ENCODE results near the gene RAB3IP.
"Not testable (repeated sequence)": the region's sequence is repeated elsewhere in the genome, so short reads cannot be mapped to it uniquely, and the experiment has no call there.

The RAB3IP gene

DNA sequence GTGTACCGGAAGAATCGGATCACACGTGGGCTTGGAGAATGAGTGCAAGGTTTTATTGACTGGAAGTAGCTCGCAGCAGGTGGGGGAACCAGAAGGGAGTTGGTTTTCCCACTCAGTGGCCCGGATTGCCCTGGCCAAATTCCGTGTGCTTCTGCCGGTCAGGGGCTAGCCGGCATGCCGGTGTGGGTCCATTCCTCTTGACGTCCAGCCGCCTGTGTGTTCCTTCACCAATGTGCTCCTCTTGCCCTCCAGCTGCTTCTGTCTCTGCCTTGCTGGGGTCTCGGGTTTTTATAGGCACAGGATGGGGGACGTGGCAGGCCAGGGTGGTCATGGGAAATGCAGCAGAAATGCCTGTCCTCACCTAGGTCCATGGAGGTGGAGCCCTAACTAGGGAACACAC is 97.4 kb downstream of the RAB3IP start:
- no peak for DNase-seq (ENCODE audit: low read depth)

DNA sequence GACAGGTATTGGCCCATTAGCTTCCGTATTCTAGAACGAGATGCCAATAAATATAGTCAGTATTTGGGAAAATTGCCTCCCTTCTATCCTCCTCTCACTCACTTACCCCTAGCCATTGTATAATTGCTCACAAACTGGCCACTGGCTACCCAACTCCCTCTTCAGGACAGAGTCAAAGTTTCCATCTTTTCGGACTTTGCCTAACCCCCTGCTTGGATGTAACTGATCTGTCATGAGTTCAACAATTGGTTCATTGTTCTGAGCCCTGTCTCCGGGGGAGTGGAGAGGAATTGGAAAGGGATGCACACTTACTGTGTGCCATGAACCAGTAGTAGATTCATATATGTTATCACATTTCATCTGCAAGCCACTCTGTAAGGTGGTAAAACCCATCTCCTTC is 98.5 kb downstream of the RAB3IP start:
- DNase-seq (ENCODE audit: low read depth), result no peak

DNA sequence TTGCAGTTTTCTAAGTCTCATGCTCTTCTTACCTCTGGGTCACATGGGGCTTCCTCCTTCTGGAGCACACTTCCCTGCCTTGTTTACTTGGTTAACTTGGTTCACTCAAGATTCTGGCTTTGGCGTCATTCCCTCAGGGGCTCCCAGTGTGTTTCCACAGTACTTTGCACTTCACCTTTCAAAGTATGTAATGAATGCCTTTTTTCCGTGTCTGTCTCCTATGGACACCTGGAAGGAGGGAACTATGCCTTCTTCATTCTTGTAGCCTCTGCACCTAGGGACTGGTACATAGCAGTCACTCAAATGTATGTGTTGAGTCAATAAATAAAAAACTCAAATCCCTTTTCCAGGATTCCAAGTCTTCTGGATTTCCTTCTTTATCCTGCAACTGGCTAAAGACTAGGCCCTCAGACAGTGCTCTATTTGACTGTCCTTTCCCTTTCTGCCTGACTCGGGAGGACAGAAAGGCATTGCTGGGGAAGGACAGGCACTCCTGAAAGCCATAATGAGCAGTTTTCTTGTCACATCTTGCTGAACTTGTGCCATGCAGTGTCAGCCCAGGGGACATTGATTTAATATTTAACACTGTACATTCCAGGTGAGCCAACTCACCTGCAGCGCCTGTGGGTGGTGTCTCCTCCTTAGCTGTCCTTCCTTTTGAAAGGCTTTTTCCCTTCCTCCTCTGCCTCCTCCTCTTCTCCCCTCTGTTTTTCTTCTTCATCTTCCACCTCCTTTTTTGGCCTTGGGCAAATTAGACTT is 99.2 kb downstream of the RAB3IP start:
- DNase-seq (ENCODE audit: low read depth), result no peak

DNA sequence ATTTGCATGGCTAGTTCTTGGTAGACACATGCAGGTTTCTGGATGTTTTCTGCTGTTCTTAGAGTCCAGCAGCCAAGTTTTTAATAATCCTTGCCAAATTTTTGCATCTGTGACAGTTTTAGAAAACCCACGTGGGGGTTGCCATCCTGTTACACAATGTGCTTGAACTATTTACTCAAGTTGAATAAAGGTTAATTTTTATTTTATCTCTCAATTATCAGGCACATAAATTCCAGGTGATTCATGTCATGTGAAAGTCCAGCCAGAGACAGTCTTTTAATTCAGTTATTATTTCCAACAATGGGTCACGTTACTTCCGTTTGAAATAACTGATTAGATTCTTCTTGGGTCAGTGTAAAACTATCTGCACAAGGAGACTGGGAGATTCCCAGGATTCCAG is 102.1 kb downstream of the RAB3IP start:
- DNase-seq (ENCODE audit: low read depth), result no peak

DNA sequence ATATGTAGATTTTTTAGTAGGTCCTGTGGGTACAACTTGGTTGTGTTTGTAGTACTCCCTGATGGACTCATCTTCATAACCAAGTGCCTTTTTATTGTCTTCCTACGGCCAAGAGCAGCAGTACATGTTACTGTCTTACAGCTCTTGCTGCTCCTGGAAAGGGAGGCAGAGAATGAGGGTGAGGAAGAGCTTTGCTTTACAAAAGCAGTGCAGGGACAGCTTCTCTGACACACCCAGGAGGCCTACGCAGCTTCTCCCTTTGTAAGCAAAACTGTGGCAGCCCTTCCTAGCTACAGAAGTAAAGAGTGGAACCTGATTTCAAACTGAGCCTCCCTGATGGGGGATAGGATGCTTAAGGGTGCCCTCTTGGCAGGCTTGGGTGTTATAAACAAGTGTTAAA is 104.9 kb downstream of the RAB3IP start:
- no peak for DNase-seq (ENCODE audit: low read depth)

DNA sequence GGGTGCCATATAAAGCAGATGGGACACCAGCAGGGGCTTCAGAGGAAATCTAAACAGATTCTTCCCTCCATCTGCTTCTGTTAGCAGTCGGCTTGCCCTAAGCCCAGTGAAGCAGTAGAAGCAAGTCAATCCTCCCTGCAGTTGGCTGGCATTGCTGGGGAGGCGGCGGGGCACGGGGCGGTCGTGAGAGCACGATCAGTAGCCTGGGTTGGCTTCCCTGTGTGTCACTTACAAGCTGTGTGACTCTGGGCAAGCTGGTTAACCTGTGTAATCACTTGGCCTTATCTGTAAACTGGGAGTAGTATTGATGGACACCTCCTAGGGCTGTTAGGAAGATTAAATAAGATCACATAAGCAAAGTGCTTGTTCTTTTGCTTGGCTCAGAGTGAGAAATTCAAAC is 105.8 kb downstream of the RAB3IP start:
- DNase-seq (ENCODE audit: low read depth), result no peak

DNA sequence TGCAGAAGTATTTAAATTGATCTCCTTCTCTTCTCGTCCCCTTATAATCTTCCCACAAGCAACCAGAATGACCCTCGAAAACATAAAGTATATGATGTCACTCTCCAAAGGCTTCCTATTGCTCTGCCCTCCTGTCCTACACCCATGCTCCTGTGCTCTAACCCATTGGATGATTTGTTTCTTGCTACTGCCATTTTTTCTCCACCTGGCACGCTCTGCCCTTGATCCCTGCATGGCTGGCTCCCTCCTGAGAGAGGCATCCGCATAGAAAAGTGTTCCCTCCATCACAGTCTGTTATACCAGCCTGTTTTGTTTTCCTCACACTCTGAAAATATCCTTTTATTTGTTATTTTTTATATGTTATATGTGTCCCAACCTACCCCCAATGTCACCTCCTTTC is 106.2 kb downstream of the RAB3IP start:
- DNase-seq (ENCODE audit: low read depth), result no peak

DNA sequence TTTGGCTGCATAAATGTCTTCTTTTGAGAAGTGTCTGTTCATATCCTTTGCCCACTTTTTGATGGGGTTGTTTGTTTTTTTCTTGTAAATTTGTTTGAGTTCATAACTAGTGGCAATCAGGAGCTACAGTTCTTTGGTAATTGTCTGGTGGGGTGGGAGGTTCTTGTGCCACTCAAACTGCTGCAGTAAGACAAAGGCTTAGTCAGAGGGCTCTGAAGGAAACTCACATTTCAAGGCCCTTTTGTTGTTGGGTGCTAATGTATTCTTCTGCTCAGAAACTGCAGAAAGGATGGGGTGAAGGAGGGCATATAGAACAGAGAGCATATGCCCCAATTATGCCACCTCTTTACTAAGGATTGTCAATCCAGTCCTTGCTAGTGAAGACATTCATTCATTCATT is 108.3 kb downstream of the RAB3IP start:
- no peak for DNase-seq (ENCODE audit: low read depth)

DNA sequence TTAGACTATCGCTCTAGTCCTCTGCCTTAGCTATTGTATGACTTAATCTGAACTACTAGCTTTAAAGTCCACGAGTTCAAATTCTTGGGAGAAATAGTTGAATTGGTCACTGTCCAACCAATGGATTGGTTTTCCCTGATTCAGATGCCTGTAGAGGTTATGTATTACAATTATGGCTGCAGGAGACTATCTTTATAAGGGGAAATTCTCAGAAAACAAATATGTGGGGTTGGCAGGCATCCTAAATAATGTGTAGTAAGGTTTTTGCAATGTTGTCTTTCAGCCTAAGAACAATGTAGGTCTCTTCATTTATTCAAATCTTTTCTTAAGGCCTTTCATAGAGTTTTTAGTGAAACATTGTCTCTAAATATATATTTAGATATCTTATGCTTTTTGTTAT is 113.3 kb downstream of the RAB3IP start:
- DNase-seq (ENCODE audit: low read depth), result no peak

DNA sequence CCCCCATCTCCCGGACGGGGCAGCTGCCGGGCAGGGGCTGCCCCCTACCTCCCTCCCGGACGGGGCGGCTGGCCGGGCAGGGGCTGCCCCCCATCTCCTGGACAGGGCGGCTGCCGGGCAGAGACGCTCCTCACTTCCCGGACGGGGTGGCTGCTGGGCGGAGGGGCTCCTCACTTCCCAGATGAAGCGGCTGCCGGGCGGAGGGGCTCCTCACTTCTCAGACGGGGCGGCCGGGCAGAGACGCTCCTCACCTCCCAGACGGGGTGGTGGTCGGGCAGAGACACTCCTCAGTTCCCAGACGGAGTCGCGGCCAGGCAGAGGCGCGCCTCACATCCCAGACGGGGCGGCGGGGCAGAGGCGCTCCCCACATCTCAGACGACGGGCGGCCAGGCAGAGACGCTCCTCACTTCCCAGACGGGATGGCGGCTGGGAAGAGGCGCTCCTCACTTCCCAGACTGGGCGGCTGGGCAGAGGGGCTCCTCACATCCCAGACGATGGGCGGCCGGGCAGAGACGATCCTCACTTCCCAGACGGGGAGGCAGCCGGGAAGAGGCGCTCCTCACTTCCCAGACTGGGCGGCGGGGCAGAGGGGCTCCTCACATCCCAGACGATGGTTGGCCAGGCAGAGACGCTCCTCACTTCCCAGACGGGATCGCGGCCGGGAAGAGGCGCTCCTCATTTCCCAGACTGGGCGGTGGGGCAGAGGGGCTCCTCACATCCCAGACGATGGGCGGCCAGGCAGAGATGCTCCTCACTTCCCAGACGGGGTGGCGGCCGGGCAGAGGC is 114.7 kb downstream of the RAB3IP start:
- DNase-seq (ENCODE audit: low read depth), result not testable (repeated sequence)

DNA sequence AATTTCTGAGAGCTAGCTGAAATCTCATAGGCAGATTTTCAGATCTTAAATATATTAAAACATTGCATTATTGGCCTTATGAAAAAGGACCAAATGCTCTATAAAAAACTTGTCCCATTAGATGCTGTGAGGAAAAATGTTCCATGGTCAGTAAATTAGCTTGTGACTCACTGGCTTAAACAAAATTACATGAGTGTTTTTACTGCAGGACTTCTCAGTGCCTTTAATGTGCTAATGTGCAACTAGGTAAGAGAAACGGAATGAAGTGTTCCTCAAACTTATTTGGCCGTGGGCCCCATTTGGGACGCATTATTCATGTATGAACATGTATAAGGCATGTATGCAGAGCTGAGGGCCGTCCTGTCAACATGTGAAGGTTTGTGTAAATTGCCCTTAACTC is 128.0 kb downstream of the RAB3IP start:
- DNase-seq (ENCODE audit: low read depth), result no peak

DNA sequence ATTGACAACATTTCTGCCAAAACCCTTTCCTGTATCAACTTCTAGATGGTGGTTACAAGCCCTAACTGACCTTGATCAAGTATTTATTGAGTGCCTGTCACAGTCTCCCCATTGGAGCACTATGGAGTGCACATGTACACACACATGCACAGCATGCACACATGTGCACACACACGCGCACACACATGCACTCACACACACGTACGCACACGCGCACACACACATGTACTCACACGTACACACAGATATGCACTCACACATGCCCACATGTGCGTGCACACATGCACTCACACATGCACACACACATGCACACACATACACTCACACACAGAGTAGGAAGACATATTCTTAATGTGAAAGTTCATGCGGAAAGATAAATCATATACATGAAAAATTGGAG is 130.0 kb downstream of the RAB3IP start:
- no peak for DNase-seq (ENCODE audit: low read depth)

DNA sequence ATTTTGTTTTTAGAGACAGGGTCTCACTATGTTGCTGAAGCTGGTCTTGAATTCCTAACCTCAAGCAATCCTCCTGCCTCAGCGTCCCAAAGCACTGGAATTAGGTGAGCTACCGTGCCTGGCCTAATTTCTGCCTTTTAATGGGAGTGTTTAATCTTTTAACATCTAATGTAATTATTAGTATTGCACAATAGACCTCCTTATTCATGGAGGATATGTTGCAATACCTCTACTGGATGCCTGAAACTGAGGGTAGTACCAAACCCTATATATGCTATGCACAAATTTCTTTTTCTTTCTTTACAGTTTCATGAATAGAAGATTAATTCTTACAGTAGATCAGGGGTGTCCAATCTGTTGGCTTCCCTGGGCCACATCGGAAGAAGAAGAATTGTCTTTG is 134.1 kb downstream of the RAB3IP start:
- no peak for DNase-seq (ENCODE audit: low read depth)
